Activated CD4-positive, alpha-beta memory T cell treated with anti-CD3 and anti-CD28 coated beads, Interleukin-2, amount 10 ng/mL, durations not matched to agents 7 days and 5 days (primary cell): ENCODE results near the gene ZFYVE16. TPM values are rescaled to one million over a fixed set of nuclear protein-coding genes. Genes with fewer than 3 reads are reported as not detected.
"Not testable (repeated sequence)": the region's sequence is repeated elsewhere in the genome, so short reads cannot be mapped to it uniquely, and the experiment has no call there.

Source experiments
- CTCF ChIA-PET: fragments of 350-600 bp; sonication (Branson Sonifier 250); formaldehyde crosslinking; loops from one replicate; lab custom pipeline; 2021; ENCODE audit warnings: antibody characterized with exemption, inconsistent platforms; lab: Charles Lee
- POLR2A ChIA-PET: fragments of 350-600 bp; sonication (Branson Sonifier 250); formaldehyde crosslinking; loops from one replicate; lab custom pipeline; 2021; ENCODE audit warnings: antibody characterized with exemption; lab: Charles Lee
- DNase-seq: peaks from one replicate; pipeline ENCODE4 v3.0.0-alpha.2; 2020
- H3K27ac Mint-ChIP-seq: one replicate; pipeline ENCODE4 v1.8.0; 2021; ENCODE audit warnings: mild to moderate bottlenecking, mixed read lengths
- H3K27me3 Mint-ChIP-seq: one replicate; pipeline ENCODE4 v1.8.0; 2021; ENCODE audit warnings: mixed read lengths
- H3K36me3 Mint-ChIP-seq: one replicate; pipeline ENCODE4 v1.8.0; 2021; ENCODE audit warnings: low read depth, mixed read lengths
- H3K4me1 Mint-ChIP-seq: one replicate; pipeline ENCODE4 v1.8.0; 2021; ENCODE audit warnings: mixed read lengths
- H3K4me3 Mint-ChIP-seq: one replicate; pipeline ENCODE4 v1.8.0; 2021; ENCODE audit warnings: mild to moderate bottlenecking, mixed read lengths
- H3K9me3 Mint-ChIP-seq: one replicate; pipeline ENCODE4 v1.8.0; 2021; ENCODE audit warnings: mixed read lengths
- total RNA-seq, 2 experiments: library from RNA; stranded (reverse); gene quantifications; one replicate each; pipeline ENCODE4 v1.2.3, GENCODE V29; 2021

The ZFYVE16 gene
- total RNA-seq, 2 experiments from 2014 or later, result 13.4 to 15.7 TPM

DNA sequence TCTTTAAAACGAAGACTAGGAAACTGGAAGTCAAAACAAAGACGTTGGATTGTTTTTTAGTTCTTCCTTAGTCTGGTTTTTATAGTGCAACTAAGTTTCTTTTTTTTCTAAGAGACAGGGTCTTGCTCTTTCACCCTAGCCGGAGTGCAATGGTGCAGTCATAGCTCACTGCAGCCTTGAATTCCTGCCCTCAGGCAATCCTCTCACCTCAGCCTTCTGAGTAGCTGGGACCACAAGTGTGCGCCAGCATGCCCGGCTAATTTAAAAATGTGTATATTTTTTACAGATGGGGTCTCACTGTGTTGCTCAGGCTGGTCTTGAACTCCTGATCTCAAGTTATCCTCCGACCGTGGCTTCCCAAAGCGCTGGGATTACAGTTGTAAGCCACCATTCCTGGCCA, 27.6 kb downstream of the ZFYVE16 start:
- Mint-ChIP-seq H3K4me3 (no peak overlapping the region), H3K27ac (no peak overlapping the region), H3K27me3 (no peaks in the 10 kb centered on the region), H3K36me3 (peaks cover 15% of the 10 kb centered on the region), H3K9me3 (peaks cover 4% of the 10 kb centered on the region), H3K4me1 (no peaks in the 10 kb centered on the region)
- ChIA-PET CTCF (no interaction called here), POLR2A (no interaction called here)
- no peak for DNase-seq

GRCh38 chr5:80437326-80437725, 29.5 kb downstream of the ZFYVE16 start:
- ChIA-PET POLR2A (no interaction called here), CTCF (no interaction called here)
- no peak overlapping the region for H3K4me3 Mint-ChIP-seq
- H3K9me3 Mint-ChIP-seq, result no peaks in the 10 kb centered on the region
- no peaks in the 10 kb centered on the region for H3K4me1 Mint-ChIP-seq
- no peaks in the 10 kb centered on the region for H3K27me3 Mint-ChIP-seq
- no peak overlapping the region for H3K27ac Mint-ChIP-seq
- no peak for DNase-seq
- H3K36me3 Mint-ChIP-seq, result peaks cover 15% of the 10 kb centered on the region

GRCh38 chr5:80438739-80439138, 30.9 kb downstream of the ZFYVE16 start:
- H3K4me3 Mint-ChIP-seq, result no peak overlapping the region
- H3K27me3 Mint-ChIP-seq, result no peaks in the 10 kb centered on the region
- H3K4me1 Mint-ChIP-seq, result no peaks in the 10 kb centered on the region
- H3K36me3 Mint-ChIP-seq, result peaks cover 15% of the 10 kb centered on the region
- CTCF ChIA-PET, result no interaction called here
- DNase-seq, result no peak
- no peak overlapping the region for H3K27ac Mint-ChIP-seq
- POLR2A ChIA-PET, result no interaction called here
- no peaks in the 10 kb centered on the region for H3K9me3 Mint-ChIP-seq

GRCh38 chr5:80439213-80439612, 31.3 kb downstream of the ZFYVE16 start:
- CTCF ChIA-PET, result no interaction called here
- peaks cover 15% of the 10 kb centered on the region for H3K36me3 Mint-ChIP-seq
- POLR2A ChIA-PET, result no interaction called here
- no peaks in the 10 kb centered on the region for H3K9me3 Mint-ChIP-seq
- no peak for DNase-seq
- H3K27me3 Mint-ChIP-seq, result no peaks in the 10 kb centered on the region
- no peak overlapping the region for H3K27ac Mint-ChIP-seq
- no peaks in the 10 kb centered on the region for H3K4me1 Mint-ChIP-seq
- no peak overlapping the region for H3K4me3 Mint-ChIP-seq

GRCh38 chr5:80442742-80443141, 34.9 kb downstream of the ZFYVE16 start:
- Mint-ChIP-seq H3K27ac (no peak overlapping the region), H3K27me3 (no peaks in the 10 kb centered on the region), H3K4me1 (no peaks in the 10 kb centered on the region), H3K36me3 (no peaks in the 10 kb centered on the region), H3K9me3 (no peaks in the 10 kb centered on the region), H3K4me3 (no peak overlapping the region)
- ChIA-PET POLR2A (no interaction called here), CTCF (interaction anchor here (1.4 kb wide), 1 partner anchor 11 kb away, joined by 3 read pairs; no protein-coding TSS in a partner anchor)
- no peak for DNase-seq

DNA sequence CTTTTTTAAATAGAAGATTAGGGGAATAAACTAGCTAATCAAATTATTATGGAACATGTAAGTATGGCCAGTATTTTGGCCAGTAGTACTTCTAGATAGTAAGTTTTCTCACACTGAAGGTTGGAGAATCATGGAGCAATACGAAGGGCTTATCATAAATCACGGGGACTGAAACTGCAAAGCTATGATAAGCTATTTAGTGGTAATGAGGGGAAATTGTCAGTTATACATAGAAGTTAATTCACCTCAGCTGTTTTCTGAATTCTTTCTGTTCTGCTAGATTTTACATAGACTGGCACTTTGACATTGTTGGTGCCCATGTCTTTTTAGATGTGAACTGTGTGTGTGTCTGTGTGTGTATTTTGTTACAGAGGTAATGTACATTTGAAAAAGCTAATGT, 45.5 kb downstream of the ZFYVE16 start:
- H3K27me3 Mint-ChIP-seq, result no peaks in the 10 kb centered on the region
- peaks cover 13% of the 10 kb centered on the region for H3K36me3 Mint-ChIP-seq
- no peak overlapping the region for H3K4me3 Mint-ChIP-seq
- ChIA-PET POLR2A (no interaction called here), CTCF (interaction anchor here (1.2 to 1.5 kb wide), 2 partner anchors 10 to 34 kb away, joined by 3 to 5 read pairs; partner anchors contain the start of gene FAM151B)
- H3K27ac Mint-ChIP-seq, result no peak overlapping the region
- H3K9me3 Mint-ChIP-seq, result no peaks in the 10 kb centered on the region
- DNase-seq, result no peak
- H3K4me1 Mint-ChIP-seq, result no peaks in the 10 kb centered on the region

DNA sequence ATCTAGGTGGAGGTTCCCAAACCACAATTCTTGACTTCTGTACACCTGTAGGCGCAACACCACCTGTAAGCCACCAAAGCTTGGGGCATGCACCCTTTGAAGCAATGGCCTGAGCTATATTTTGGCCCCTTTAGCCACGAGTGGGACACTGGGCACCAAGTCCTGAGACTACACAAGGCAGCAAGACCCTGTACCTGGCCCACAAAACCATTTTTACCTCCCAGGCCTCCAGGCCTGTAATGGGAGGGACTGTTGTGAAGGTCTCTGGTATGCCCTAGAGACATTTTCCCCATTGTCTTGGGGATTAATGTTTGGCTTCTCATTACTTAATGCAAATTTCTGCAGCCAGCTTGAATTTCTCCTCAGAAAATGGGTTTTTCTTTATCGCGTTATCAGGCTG, 55.4 kb downstream of the ZFYVE16 start:
- H3K4me3 Mint-ChIP-seq, result no peak overlapping the region
- ChIA-PET POLR2A (no interaction called here), CTCF (no interaction called here)
- no peaks in the 10 kb centered on the region for H3K27me3 Mint-ChIP-seq
- H3K9me3 Mint-ChIP-seq, result peaks cover 23% of the 10 kb centered on the region
- H3K4me1 Mint-ChIP-seq, result no peaks in the 10 kb centered on the region
- peaks cover 47% of the 10 kb centered on the region for H3K36me3 Mint-ChIP-seq
- H3K27ac Mint-ChIP-seq, result no peak overlapping the region
- no peak for DNase-seq

GRCh38 chr5:80466669-80467485, 59.0 kb downstream of the ZFYVE16 start:
- no peak overlapping the region for H3K27ac Mint-ChIP-seq
- no peaks in the 10 kb centered on the region for H3K27me3 Mint-ChIP-seq
- H3K4me1 Mint-ChIP-seq, result no peaks in the 10 kb centered on the region
- peaks cover 35% of the 10 kb centered on the region for H3K9me3 Mint-ChIP-seq
- CTCF ChIA-PET, result no interaction called here
- POLR2A ChIA-PET, result no interaction called here
- DNase-seq, result no peak
- H3K4me3 Mint-ChIP-seq, result no peak overlapping the region
- peaks cover 46% of the 10 kb centered on the region for H3K36me3 Mint-ChIP-seq

GRCh38 chr5:80468131-80468530, 60.3 kb downstream of the ZFYVE16 start:
- no peak for DNase-seq
- ChIA-PET POLR2A (no interaction called here), CTCF (no interaction called here)
- Mint-ChIP-seq H3K4me3 (no peak overlapping the region), H3K27me3 (no peaks in the 10 kb centered on the region), H3K4me1 (no peaks in the 10 kb centered on the region), H3K27ac (no peak overlapping the region), H3K9me3 (peaks cover 27% of the 10 kb centered on the region), H3K36me3 (peaks cover 37% of the 10 kb centered on the region)

DNA sequence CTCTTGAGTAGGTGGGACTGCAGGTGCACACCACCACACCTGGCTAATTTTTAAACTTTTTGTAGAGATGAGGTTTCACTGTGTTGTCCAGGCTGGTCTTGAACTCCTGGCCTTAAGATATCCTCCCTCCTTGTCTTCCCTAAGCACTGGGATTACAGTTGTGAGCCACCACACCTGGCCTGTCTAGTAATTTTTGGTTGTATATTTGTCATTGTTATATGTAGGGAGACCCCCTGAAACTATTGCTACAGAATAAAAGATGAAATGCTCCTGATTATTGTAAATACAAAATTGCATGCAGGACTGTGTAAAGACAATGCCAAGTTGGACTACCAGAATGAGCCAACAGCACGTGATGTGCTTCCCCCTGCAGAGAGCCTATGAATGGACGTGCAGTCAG, 62.8 kb downstream of the ZFYVE16 start:
- H3K9me3 Mint-ChIP-seq, result peaks cover 15% of the 10 kb centered on the region
- H3K27ac Mint-ChIP-seq, DNase-seq, POLR2A ChIA-PET, H3K4me1 Mint-ChIP-seq, H3K27me3 Mint-ChIP-seq, H3K4me3 Mint-ChIP-seq: not testable (repeated sequence)
- peaks cover 40% of the 10 kb centered on the region for H3K36me3 Mint-ChIP-seq
- CTCF ChIA-PET, result interaction anchor here (2.1 kb wide), 1 partner anchor 11 kb away, joined by 5 read pairs; no protein-coding TSS in a partner anchor

DNA sequence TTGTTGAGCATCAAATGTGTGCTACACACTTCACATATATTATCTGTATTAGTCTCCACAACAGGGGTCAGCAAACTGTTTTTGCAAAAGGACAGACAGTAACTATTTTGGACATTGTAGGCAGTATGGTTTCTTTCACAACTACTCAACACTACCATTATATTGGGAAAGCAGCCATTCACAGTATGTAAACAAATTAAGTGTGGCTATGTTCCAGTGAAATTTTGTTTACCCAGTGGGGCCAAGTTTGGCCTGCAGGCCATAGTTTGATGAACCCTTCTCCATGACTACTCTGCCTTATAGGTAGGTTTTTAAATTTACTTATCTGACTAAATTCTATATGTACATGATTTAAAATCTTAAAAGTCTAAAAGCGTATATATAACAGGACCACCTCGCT, 67.1 kb downstream of the ZFYVE16 start:
- Mint-ChIP-seq H3K4me3 (no peak overlapping the region), H3K27me3 (no peaks in the 10 kb centered on the region), H3K4me1 (no peaks in the 10 kb centered on the region), H3K9me3 (peaks cover 10% of the 10 kb centered on the region), H3K36me3 (peaks cover 28% of the 10 kb centered on the region), H3K27ac (no peak overlapping the region)
- ChIA-PET CTCF (no interaction called here), POLR2A (no interaction called here)
- DNase-seq, result no peak

DNA sequence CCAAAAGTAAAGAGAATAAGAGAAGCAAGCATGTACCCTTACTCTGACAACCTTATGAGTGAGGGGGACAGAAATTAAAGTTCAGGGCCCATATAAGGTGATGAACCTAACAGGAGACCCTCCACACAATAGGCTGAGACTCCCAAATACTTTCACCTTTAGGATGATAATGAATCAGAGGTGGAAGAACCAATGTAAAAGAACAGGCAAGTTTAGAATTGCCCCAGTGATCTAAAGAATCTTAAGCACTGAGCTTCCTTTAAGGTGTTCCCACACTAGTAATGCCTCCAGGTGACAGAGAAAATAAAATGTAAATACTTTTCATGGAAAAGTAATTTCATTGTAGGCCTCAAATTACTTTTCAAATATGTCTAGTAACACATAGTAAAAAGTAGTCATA, 71.8 kb downstream of the ZFYVE16 start:
- Mint-ChIP-seq H3K36me3 (peaks cover 19% of the 10 kb centered on the region), H3K27ac (no peak overlapping the region), H3K4me1 (peaks cover 10% of the 10 kb centered on the region), H3K4me3 (no peak overlapping the region), H3K9me3 (peaks cover 1% of the 10 kb centered on the region), H3K27me3 (peaks cover 2% of the 10 kb centered on the region)
- ChIA-PET POLR2A (no interaction called here), CTCF (interaction anchor here (0.6 to 3.5 kb wide), 3 partner anchors 11 to 193 kb away, joined by 3 to 22 read pairs (median 4); no protein-coding TSS in a partner anchor)
- DNase-seq, result no peak

DNA sequence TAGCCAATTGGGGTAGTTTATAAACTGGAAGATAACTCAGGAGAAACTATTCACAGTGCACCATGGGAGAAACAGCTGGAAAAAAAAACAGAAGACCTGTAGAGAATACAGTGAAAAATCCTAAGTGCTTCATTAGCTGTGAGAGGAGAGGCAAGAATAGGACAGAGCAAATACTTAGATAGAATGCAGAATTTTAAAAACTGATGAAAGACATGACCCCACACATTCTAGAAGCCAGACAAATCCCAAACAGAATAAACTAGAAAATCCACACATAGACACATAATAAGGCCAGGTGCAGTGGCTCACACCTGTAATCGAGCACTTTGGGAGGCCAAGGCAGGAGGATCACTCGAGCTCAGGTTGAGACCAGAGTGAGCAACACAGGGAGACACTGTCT, 72.5 kb downstream of the ZFYVE16 start:
- H3K27me3 Mint-ChIP-seq, result peaks cover 2% of the 10 kb centered on the region
- peaks cover 1% of the 10 kb centered on the region for H3K9me3 Mint-ChIP-seq
- ChIA-PET CTCF (interaction anchor here (1.2 to 3.5 kb wide), 8 partner anchors 10 to 192 kb away, joined by 3 to 22 read pairs (median 4); no protein-coding TSS in a partner anchor), POLR2A (interaction anchor here (0.7 kb wide), 1 partner anchor 101 kb away, joined by 3 read pairs; no protein-coding TSS in a partner anchor)
- H3K36me3 Mint-ChIP-seq, result peaks cover 19% of the 10 kb centered on the region
- no peak overlapping the region for H3K27ac Mint-ChIP-seq
- H3K4me3 Mint-ChIP-seq, result no peak overlapping the region
- H3K4me1 Mint-ChIP-seq, result peaks cover 10% of the 10 kb centered on the region
- no peak for DNase-seq
